Stimulated activated CD4-positive, alpha-beta T cell treated with anti-CD3 and anti-CD28 coated beads, Interleukin-1b, Interleukin-23, amount 100 ng/mL, for 4 hours (primary cell): Measurements from ENCODE around the gene SLC6A11.

Experiments
- DNase-seq, 2 donors: peaks; one replicate each; pipeline ENCODE4 v3.0.0-alpha.2; 2020; ENCODE audit warnings: low read depth in 2 of 2

SLC6A11 gene

DNA sequence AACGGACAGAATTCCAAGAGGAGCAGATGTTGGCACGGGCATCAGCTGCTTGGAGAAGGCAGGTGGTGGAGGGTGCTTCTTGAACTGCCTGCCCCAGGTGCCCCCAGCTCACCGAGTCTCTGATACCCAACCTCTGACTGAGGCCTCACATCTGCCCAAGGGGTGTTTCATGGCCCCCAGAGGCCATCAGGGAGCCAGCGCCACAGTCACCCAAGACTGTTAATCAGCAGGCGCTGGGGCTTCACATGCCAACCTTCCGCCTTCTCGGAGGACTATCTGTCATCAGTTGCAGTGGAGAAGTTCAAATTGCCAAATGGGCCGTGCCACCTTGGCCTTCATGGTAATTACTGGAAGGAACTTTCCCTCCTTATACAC is 114.6 kb downstream of the SLC6A11 start:
- no peak for DNase-seq

GRCh38 chr3:10932596-10932995 is 116.6 kb downstream of the SLC6A11 start:
- no peak for DNase-seq

DNA sequence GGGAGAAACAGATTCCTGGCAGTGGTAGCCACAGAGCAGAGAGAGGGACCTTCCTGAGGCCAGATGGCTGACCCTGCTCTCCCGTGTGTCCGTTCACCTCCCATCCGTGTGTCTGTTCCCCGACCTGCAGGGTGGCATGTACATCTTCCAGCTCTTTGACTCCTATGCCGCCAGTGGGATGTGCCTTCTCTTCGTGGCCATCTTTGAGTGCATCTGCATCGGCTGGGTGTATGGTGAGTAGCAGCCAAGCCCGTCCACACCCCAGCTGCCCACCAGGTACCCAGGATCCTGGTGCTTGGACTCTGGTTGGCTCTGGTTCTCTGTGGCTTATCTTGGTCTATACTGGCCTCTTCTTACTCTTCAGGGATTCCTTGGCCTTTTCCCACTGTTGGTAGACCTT is 117.0 kb downstream of the SLC6A11 start:
- DNase-seq = no peak

- no peak for DNase-seq
These were observed 117.4 kb downstream of the SLC6A11 start for GRCh38 chr3:10933470-10933804.

DNA sequence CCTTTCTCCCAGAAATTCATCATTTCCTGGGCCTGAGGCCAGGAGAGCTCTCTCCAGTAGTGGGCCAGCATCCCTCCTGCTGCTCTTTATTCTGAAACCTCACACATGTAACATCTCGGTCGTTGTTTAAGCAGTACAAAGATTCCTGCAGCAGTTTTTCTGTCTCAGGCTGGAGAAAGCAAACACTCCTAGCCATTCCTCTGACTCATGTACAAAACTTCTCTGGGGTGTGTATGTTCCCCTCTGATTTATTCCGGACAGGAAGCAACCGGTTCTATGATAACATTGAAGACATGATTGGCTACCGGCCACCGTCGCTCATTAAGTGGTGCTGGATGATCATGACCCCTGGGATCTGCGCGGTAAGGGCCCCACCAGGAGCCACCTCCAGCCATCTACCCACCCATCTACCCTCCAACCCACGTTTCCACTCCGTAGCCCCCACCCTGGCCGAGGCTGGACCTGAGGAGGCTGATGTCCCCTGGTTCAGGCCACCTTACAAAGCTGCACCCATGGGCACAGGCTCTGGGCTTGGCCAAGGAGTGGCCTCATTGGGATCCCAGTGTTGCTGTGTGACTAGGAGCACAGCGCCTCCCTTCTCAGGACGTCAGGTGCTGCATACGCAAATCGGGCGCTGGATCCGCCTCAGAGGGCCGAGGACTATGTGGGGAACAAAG is 117.9 kb downstream of the SLC6A11 start:
- no peak for DNase-seq

DNA sequence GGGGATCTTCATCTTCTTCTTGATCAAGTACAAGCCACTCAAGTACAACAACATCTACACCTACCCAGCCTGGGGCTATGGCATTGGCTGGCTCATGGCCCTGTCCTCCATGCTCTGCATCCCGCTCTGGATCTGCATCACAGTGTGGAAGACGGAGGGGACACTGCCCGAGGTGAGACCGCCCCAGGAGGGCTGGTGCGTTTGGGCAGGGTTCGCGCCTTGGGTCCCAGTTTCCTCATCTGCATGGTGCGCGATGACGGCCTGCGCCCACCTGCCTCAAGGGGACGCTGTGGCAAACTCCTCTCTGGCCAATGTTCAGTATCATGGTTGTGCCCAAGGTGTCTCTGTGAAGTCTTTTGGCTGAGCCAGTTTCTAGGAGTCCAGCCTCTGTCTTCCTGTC is 119.0 kb downstream of the SLC6A11 start:
- DNase-seq = no peak

GRCh38 chr3:10935846-10936631 is 120.0 kb downstream of the SLC6A11 start:
- no peak for DNase-seq

DNA sequence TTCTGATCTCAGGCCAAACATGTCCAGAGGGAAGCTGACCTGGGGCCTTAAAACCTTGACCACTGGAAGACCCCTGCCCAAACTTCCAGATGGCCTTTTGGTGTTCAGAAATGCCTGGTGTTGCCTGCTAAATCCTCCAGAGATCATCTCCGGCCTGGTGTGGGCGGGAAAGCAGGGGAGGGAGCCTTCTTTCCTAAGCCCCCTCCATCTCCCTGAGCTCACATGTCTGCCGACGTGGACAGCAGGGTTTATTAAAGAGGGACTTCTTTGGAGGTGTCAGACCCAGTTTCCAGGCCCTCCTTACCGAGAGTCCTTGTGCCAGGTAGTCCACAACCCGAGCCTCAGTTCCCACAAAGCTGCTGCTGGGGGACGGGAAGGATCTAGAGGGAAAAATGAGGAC is 120.7 kb downstream of the SLC6A11 start:
- no peak for DNase-seq

DNA sequence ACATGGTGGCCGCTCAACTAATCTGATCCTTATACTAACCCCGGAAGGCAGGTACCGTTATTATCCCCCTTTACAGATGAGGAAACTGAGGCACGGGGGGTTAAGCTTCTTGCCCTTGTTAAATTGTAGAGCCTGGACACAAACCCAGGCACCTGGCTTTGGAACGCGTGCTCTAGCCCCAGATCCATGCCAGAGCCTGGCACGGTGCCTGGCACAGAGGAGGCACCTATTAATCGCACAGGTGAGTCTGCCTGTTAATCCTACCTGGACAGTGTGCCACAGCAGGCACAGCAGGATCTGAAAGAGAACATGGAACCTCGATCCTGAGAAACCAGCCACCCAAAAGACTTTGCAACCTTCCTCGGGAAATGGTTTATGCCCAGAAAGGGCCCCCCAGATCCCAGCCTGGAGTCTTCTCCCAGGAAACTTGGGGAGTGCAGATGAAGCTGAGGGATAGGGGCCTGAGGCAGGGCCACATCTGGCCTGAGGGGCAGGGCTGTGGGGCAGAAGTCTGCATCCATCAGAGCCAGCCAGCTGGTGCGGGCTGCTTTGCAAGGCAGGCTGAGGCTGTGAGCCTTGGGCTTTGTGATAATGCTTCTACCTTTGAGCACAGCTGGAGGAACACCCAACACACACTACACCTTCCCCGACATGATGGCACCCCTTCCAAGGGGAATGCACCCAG is 121.3 kb downstream of the SLC6A11 start:
- no peak for DNase-seq

GRCh38 chr3:10939556-10939955 is 123.5 kb downstream of the SLC6A11 start:
- no peak for DNase-seq

GRCh38 chr3:10940106-10940505 is 124.1 kb downstream of the SLC6A11 start:
- DNase-seq = no peak

GRCh38 chr3:10941972-10942371 is 125.9 kb downstream of the SLC6A11 start:
- peak in 1 of 2 donors; percentile 11 for DNase-seq

GRCh38 chr3:10942690-10943205 is 126.7 kb downstream of the SLC6A11 start:
- DNase-seq = no peak

DNA sequence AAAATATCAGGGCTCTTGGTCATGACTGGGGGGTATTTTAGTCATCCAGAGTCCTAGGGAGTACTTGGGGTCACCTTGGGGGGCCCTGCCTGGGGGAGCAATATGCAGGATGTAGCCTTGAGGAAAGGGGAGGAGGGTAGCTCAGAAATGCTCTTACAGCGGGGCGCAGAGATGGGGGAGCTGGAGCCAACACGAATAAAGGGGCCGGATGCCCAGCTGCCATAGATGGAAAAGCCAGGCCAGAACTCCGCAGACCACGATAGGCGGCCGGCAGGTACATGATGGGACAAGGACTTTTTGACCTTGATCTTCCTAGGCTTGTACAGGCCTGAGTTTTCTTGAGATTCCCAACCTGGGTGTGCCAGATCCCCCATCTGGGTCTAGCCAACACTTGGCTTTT is 128.8 kb downstream of the SLC6A11 start:
- no peak for DNase-seq

- DNase-seq = peak; percentile 11 to 44
These were observed 129.8 kb downstream of the SLC6A11 start for GRCh38 chr3:10945683-10946287.

DNA sequence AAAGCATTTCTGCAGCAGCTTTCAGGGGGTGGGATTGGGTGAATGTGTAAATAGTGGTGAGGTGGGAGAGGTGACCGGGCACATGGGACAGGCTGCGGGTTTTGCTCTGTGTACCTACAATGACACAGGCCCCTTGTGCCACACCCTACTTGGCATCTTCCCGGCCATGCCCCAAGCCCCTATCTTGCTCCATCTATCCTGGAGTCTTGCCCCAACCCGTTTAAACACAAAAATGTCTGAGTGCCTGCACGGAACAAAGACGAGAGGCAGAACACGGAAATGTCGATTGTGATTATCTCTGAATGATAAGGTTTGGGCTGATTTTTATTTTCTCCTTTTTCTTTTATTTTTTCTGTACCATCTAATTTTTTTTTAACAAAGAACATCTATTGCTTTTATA is 130.5 kb downstream of the SLC6A11 start:
- DNase-seq = no peak

- DNase-seq = no peak
These were observed 132.3 kb downstream of the SLC6A11 start for GRCh38 chr3:10948326-10948725.

- DNase-seq = no peak
These were observed 133.2 kb downstream of the SLC6A11 start for GRCh38 chr3:10949197-10949596.

DNA sequence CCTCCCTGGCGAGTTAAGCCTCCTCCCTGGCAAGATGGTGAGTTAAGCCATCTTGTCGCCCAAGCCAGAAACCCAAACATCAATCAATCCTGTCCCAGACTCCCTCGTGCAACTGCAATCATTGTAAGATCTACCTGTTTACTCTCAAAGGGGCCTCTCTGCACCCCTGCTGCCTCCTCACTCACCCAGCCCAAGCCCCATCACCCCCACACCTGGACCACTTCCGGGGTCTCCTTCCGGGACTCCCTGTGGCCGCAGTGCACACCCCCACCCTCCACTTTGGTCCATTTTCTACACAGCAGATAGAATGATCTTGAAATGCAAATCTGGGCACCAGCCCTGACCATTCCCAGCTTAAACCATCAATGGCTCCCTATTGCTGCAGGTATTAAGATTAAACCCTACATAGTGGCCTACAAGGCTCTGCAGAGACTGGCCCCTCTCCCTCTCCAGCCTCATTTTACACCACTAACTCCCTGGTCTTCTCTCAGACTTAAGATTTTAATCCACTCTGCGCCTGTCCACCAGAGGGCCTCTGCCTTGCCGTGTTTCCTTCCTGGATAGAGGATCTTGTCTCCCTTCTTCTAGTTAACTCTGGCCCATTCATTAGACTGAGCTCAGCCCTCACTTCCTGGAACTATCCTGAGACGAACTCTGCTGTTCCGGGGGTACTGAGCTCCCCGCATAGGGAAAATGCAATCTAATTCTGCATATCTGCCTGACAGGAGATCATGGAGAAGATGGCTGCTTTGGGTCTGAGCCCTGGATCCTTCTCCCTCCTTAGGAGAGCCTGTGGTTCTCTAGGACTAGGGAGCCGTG is 134.7 kb downstream of the SLC6A11 start:
- no peak for DNase-seq

GRCh38 chr3:10951295-10951926 is 135.4 kb downstream of the SLC6A11 start:
- DNase-seq = no peak

DNA sequence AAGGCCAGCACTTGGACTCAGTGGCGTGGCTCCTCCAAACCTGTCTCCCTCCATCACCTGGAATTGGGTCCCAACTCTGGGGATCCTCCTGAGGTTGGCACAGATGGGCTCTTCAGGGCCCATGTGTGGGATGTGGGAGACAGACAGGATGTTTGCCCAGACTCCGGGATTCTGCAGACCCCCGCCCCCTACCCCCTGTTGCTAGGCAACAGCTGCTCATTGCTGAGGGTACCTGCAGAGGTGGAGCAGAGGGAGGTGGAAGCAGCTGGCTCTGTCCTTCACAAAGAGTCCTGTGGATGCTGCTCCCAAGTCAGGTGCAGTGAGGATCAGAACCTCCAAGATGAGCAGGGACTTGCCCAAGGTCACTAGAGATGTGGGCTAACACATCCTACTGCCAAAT is 136.5 kb downstream of the SLC6A11 start:
- DNase-seq = no peak
